GM21515 (cell line): Measurements from ENCODE around the gene ACP5.

Experiments used
- ATAC-seq: cut with Tn5 transposase; IDR thresholded peaks from one replicate; pipeline ENCODE4 v1.9.1; 2021; ENCODE audit not compliant: unreplicated experiment

ACP5 gene

DNA sequence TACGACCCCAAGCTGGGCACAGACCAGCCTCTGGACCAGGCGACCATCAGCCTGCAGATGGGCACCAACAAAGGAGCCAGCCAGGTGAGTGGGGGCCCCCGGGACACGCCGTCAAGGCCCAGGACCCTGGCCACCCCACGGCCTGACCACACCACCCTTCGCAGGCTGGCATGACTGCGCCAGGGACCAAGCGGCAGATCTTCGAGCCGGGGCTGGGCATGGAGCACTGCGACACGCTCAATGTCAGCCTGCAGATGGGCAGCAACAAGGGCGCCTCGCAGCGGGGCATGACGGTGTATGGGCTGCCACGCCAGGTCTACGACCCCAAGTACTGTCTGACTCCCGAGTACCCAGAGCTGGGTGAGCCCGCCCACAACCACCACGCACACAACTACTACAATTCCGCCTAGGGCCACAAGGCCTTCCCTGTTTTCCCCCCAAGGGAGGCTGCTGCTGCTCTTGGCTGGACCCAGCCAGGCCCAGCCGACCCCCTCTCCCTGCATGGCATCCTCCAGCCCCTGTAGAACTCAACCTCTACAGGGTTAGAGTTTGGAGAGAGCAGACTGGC, 28.0 kb downstream of the ACP5 start:
- ATAC-seq, result no peak

GRCh38 chr19:11547929-11548700, 29.3 kb downstream of the ACP5 start:
- no peak for ATAC-seq

DNA sequence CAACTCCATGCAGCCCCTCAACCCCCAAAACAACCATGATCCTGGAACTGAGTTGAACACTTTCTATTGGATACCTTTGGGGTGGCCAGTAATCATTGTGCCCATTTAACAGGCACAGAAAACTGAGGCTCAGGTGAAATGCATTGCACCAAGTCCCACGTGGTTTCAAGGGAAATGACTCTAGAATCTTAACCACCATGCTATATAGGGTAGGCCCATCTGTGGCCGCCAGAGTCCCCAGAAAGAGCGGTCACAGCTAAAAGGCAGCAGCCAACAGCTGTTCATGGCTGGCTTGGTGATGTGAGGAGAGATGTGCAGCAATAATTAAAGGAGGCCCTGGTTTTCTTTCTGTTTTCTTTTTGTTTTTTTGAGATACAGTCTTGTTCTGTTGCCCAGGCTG, 36.2 kb downstream of the ACP5 start:
- no peak for ATAC-seq

DNA sequence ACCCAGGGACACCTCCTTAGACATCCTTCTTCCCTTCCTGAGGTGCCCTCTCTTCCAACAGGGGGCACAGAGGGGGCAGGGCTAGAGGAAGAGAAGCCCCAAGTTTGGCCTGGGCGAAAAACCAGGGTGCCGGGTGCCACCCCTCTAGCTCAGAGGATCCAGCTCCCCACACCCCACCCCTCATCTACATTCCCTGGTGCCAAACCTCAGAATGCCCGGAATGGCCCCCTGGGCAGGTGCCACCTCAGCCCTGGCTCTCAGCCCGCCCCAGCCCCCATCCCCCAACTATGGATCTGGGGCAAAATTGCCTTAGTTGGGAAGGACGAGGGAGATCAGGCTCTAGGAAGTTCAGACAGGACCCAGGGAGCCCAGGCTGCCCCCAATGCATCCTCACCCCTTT, 36.8 kb downstream of the ACP5 start:
- ATAC-seq, result no peak

- no peak for ATAC-seq
Measured at GRCh38 chr19:11539495-11540365, 37.7 kb downstream of the ACP5 start.

GRCh38 chr19:11538232-11539036, 39.0 kb downstream of the ACP5 start, which contains the start of gene CNN1:
TSS of gene CNN1 (plus strand) at chr19:11538851. CDS start at chr19:11538928, 77 bp downstream.
- ATAC-seq, result no peak

GRCh38 chr19:11535792-11536595, 41.5 kb downstream of the ACP5 start:
- peak; percentile 47 for ATAC-seq

DNA sequence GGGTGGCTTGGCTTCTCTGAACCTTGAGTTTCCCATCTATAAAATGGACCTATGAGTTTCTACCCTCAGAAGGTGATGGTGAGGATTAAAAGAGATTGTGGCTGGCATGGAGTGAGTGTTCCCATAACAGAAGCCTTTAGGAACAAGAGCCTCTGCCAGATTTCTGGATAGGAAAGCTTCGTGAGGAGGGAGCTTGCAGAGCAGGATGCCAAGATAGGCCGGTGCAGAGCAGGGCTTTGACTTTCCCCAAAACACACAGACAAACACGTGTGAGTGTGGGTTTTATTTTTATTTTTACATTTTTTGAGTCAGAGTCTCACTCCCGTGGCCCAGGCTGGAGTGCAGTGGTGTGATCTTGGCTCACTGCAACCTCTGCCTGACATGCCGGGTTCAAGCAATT, 42.5 kb downstream of the ACP5 start:
- ATAC-seq, result no peak

DNA sequence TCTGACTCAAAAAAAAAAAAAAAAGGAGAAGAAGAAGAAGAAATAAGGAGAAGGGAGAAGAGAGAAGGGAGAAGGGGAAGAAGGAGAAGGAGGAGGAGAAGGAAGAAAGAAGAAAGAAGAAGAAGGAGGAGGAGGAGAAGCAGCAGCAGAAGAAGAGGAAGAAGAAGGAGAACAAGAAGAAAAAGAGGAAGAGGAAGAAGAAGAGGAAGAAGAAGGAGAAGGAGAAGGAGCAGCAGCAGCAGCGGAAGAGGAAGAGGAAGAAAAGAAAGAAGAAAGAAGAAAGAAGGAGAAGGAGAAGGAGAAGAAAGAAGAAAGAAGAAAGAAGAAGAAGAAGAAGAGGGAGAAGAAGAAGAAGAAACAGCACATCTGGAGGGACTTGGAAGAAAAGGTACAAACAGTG, 42.9 kb downstream of the ACP5 start:
- ATAC-seq, result no peak

DNA sequence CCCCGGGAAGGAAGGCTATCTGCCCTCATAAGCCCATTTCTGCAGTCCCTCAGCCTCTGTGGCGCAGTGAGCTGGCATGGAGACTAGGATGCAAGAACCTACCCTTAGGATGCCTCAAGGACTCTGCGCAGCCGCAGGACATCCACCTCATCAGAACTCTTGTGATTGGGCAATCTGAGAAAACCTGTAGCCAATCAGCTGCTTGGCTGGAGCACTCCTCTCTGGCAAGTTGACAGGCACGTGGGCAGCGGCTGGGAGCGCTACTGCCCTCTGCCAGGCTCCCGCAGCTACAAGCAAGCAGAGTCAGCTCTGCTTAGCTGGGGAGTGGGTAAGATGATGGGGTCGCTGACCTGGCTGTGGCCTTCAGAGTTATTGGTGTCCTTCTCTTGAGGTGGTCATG, 47.0 kb downstream of the ACP5 start:
- no peak for ATAC-seq

DNA sequence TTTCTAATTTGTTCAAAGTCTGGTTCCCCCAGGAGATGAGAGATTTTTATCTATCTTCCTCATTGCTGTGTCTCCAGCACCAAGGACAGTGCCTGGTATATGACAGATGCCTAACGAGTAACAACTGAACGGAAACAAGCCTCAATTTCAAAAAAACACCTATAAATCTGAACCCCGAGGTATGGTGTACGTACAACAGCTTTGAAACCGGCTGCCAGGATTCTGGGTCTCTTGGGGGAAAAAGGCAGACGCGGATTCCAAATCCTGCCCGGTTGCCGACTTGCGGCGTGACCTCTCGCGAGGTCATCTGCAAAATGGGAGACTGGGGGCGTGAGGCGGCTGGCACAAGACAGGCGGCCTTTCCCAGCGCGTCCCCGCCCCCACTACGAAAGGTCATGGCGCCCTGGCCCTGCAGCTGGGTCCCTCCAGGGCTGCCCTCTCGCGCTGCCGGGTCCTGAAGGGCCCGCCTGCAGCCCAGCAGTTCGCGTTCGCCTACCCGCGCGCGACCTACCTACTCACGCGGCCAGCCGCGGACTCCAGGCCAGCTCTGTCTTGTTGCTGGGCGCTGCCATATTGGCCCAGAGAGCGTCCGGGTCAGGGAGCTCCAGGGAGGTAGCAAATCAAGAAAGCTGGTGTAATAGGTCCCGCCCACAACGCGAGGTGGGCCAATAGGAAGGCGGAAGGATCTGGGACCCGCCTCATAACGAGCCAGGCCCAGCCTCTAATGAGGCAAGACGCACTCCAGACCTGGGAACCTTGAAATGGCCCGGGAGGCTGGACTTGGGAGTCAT, 48.7 kb downstream of the ACP5 start, which contains the start of gene ECSIT:
ECSIT (minus strand) TSS at position 584 of the 791 bp plus-strand sequence. CDS start 9,964 bp downstream, outside the sequence.
- peak; percentile 91 for ATAC-seq
